HCT116 (cell line): ENCODE data around the gene APEX2. TPM values are rescaled to one million over a fixed set of nuclear protein-coding genes. Genes with fewer than 3 reads are reported as not detected.

ENCODE experiments used
- ATAC-seq: fragments of 200-7000 bp; cut with Tn5 transposase; 2 replicates; pipeline ENCODE4 v1.9.1; 2020; ENCODE audit warnings: mild to moderate bottlenecking, moderate library complexity
- BruUV-seq: library from RNA; stranded (reverse); fragments of 400-500 nt; replicated peaks from 2 replicates; lab custom pipeline; 2021; lab: Mats Ljungman, UMichigan
- CTCF ChIA-PET: fragments of 300-600 bp; sonication (Branson Sonifier 250); formaldehyde crosslinking; loops from one replicate; lab custom pipeline; 2021; ENCODE audit warnings: antibody characterized with exemption; lab: Charles Lee
- POLR2A ChIA-PET: fragments of 300-600, 350-600 bp; sonication (Branson Sonifier 250); formaldehyde crosslinking; loops from one replicate; lab custom pipeline; 2021; ENCODE audit warnings: antibody characterized with exemption; lab: Charles Lee
- RAD21 ChIA-PET, 2 experiments: fragments of 300-600 bp; sonication (Branson Sonifier 250); formaldehyde crosslinking; loops; one replicate each; lab custom pipeline; 2023; ENCODE audit warnings: low total read pairs in 2 of 2; ENCODE audit not compliant: uncharacterized antibody in 2 of 2, unreplicated experiment in 2 of 2, low non-redundant PET in 1 of 2; lab: Charles Lee
- DNase-seq: peaks from one replicate; pipeline ENCODE4 v3.0.0-alpha.2; 2010; ENCODE audit warnings: low read depth, low spot score
- H2AFZ ChIP-seq: fragments of 200-600 bp; shearing (Covaris generic), sonication (generic); 2 replicates; pipeline ENCODE4 v1.6.1; 2017; ENCODE audit warnings: low read depth, mixed run types, mixed read lengths, antibody characterized with exemption, low read length; ENCODE audit not compliant: poor library complexity, severe bottlenecking
- H3K27ac ChIP-seq: 2 replicates; pipeline ENCODE4 v1.5.1; 2012; ENCODE audit warnings: low read depth, low read length
- H3K27me3 ChIP-seq: fragments of 200-600 bp; sonication (generic); 2 replicates; pipeline ENCODE4 v1.6.1; 2016; ENCODE audit warnings: mixed run types, low read length, mixed read lengths; ENCODE audit not compliant: insufficient read depth
- H3K36me3 ChIP-seq, 2 experiments: fragments of 200-500 bp in 1 of 2; fragments of 200-600 bp in 1 of 2; sonication (Bioruptor generic) in 1 of 2; sonication (generic) in 1 of 2; 2 replicates each; pipeline versions ENCODE4 v1.5.1 to v1.6.1; 2014 to 2016; ENCODE audit warnings: low read length in 2 of 2, inconsistent platforms in 1 of 2, mixed read lengths in 1 of 2, mixed run types in 1 of 2; ENCODE audit not compliant: insufficient read depth in 2 of 2, control insufficient read depth in 1 of 2
- H3K4me1 ChIP-seq, 2 experiments: fragments of 200-600 bp in 1 of 2; sonication (generic) in 1 of 2; 2 replicates each; pipeline versions ENCODE4 v1.5.1 to v1.6.1; 2012 to 2017; ENCODE audit warnings: low read length in 2 of 2, inconsistent platforms in 1 of 2, mild to moderate bottlenecking in 1 of 2, mixed read lengths in 1 of 2, mixed run types in 1 of 2, moderate library complexity in 1 of 2; ENCODE audit not compliant: insufficient read depth in 2 of 2, control insufficient read depth in 1 of 2
- H3K4me2 ChIP-seq: fragments of 200-600 bp; sonication (generic); 2 replicates; pipeline ENCODE4 v1.6.1; 2017; ENCODE audit warnings: mixed run types, low read length, mixed read lengths
- H3K4me3 ChIP-seq, 2 experiments: fragments of 200-600 bp in 1 of 2; sonication (generic) in 1 of 2; replicated peaks in 1 of 2; 2 replicates each; pipeline ENCODE4 v1.5.1; 2011 to 2016; ENCODE audit warnings: low read length in 2 of 2, control low read depth in 1 of 2, low read depth in 1 of 2, mild to moderate bottlenecking in 1 of 2, mixed read lengths in 1 of 2, mixed run types in 1 of 2
- H3K79me2 ChIP-seq: fragments of 200-600 bp; sonication (generic); 2 replicates; pipeline ENCODE4 v1.6.1; 2017; ENCODE audit warnings: mild to moderate bottlenecking, mixed run types, low read length, moderate library complexity, mixed read lengths; ENCODE audit not compliant: insufficient read depth
- H3K9ac ChIP-seq: fragments of 200-600 bp; sonication (generic); 2 replicates; pipeline ENCODE4 v1.6.1; 2016; ENCODE audit warnings: low read length, mixed read lengths
- H3K9me2 ChIP-seq: fragments of 200-600 bp; sonication (generic), shearing (Covaris generic); 2 replicates; pipeline ENCODE4 v1.6.1; 2017; ENCODE audit warnings: mixed run types, mild to moderate bottlenecking, moderate library complexity; ENCODE audit not compliant: insufficient read depth
- H3K9me3 ChIP-seq, 2 experiments: fragments of 200-500 bp in 1 of 2; fragments of 200-600 bp in 1 of 2; sonication (Bioruptor generic) in 1 of 2; sonication (generic) in 1 of 2; 2 replicates each; pipeline ENCODE4 v1.6.1; 2014 to 2017; ENCODE audit warnings: low read length in 2 of 2, mixed read lengths in 2 of 2, inconsistent platforms in 1 of 2, low read depth in 1 of 2, mild to moderate bottlenecking in 1 of 2, mixed run types in 1 of 2, moderate library complexity in 1 of 2; ENCODE audit not compliant: control insufficient read depth in 1 of 2, insufficient read depth in 1 of 2
- H4K20me1 ChIP-seq: fragments of 200-600 bp; sonication (generic), shearing (Covaris generic); 2 replicates; pipeline ENCODE4 v1.6.1; 2017; ENCODE audit warnings: mixed run types, mild to moderate bottlenecking, moderate library complexity; ENCODE audit not compliant: insufficient read depth
- CBX3 ChIP-seq: IDR thresholded peaks from 2 replicates; pipeline ENCODE4 v1.6.1; 2012; ENCODE audit warnings: low read depth
- CEBPB ChIP-seq: IDR thresholded peaks from 2 replicates; pipeline ENCODE4 v1.6.1; 2012; ENCODE audit warnings: low read depth
- CTCF ChIP-seq, 3 experiments: fragments of 200-600 bp in 1 of 3; sonication (generic) in 1 of 3; IDR thresholded peaks in 2 of 3; conservative IDR thresholded peaks in 1 of 3; 2 replicates each; pipeline ENCODE4 v1.5.1; 2012 to 2017; ENCODE audit warnings: low read depth in 2 of 3, low read length in 2 of 3, antibody characterized with exemption in 1 of 3, borderline replicate concordance in 1 of 3, control low read depth in 1 of 3, mild to moderate bottlenecking in 1 of 3, mixed read lengths in 1 of 3, mixed run types in 1 of 3, moderate library complexity in 1 of 3; ENCODE audit not compliant: insufficient read depth in 1 of 3
- ELF1 ChIP-seq: IDR thresholded peaks from 2 replicates; pipeline ENCODE4 v1.6.1; 2012; ENCODE audit warnings: low read depth, borderline replicate concordance
- EZH2 ChIP-seq: fragments of 200-600 bp; sonication (generic); IDR thresholded peaks from 2 replicates; pipeline ENCODE4 v1.6.1; 2017; ENCODE audit warnings: antibody characterized with exemption, mixed run types
- EZH2phosphoT487 ChIP-seq: fragments of 200-600 bp; IDR thresholded peaks from 2 replicates; pipeline ENCODE4 v1.6.1; 2018; ENCODE audit warnings: antibody characterized with exemption, borderline replicate concordance
- FOSL1 ChIP-seq: IDR thresholded peaks from 2 replicates; pipeline ENCODE4 v1.6.1; 2012; ENCODE audit warnings: low read depth
- MAX ChIP-seq: IDR thresholded peaks from 2 replicates; pipeline ENCODE4 v1.6.1; 2012
- RAD21 ChIP-seq: IDR thresholded peaks from 2 replicates; pipeline ENCODE4 v1.6.1; 2012; ENCODE audit warnings: low read depth, mild to moderate bottlenecking
- REST ChIP-seq: IDR thresholded peaks from 2 replicates; pipeline ENCODE4 v1.6.1; 2012; ENCODE audit warnings: low read depth
- SP1 ChIP-seq: IDR thresholded peaks from 2 replicates; pipeline ENCODE4 v1.6.1; 2012; ENCODE audit warnings: low read depth
- SRF ChIP-seq: IDR thresholded peaks from 2 replicates; pipeline ENCODE4 v1.6.1; 2012; ENCODE audit warnings: low read depth
- TCF7L2 ChIP-seq: IDR thresholded peaks from 2 replicates; pipeline ENCODE4 v1.7.0; 2011; ENCODE audit warnings: borderline replicate concordance, inconsistent platforms; ENCODE audit not compliant: insufficient read depth, insufficient read length; ENCODE audit errors: extremely low read depth
- YY1 ChIP-seq: IDR thresholded peaks from 2 replicates; pipeline ENCODE4 v1.6.1; 2011; ENCODE audit warnings: low read length, low read depth, moderate library complexity, mild to moderate bottlenecking; ENCODE audit not compliant: insufficient replicate concordance; ENCODE audit errors: extremely low read depth
- ZBTB33 ChIP-seq: IDR thresholded peaks from 2 replicates; pipeline ENCODE4 v1.6.1; 2011; ENCODE audit warnings: mild to moderate bottlenecking, low read length, moderate library complexity; ENCODE audit not compliant: insufficient replicate concordance; ENCODE audit errors: extremely low read depth
- ZNF274 ChIP-seq: fragments of 200-500 bp; sonication (Bioruptor generic); IDR thresholded peaks from 2 replicates; pipeline ENCODE4 v1.6.1; 2014; ENCODE audit warnings: mild to moderate bottlenecking, low read depth, low read length, inconsistent platforms
- intact Hi-C: fragments of 100-400 bp; cut with micrococcal nuclease; formaldehyde crosslinking; loops from 2 replicates; pipeline ENCODE4 v1.10.0; 2022
- total RNA-seq: library from RNA; stranded (reverse); gene quantifications from one replicate; pipeline ENCODE4 v1.2.1, GENCODE V29; 2021; ENCODE audit not compliant: unreplicated experiment

Gene APEX2
- total RNA-seq, 1 experiment from 2014 or later, result 28.2 TPM

GRCh38 chrX:54964766-54965497 is 35.2 kb upstream of the APEX2 start (continued):
- TF ChIP-seq TCF7L2 (no peak), SP1 (no peak), RAD21 (no peak), EZH2 (no peak), CBX3 (no peak), CTCF (IDR thresholded peaks at IDR 0.05 in 2 of 3, conservative IDR thresholded peaks at IDR 0.05 in 1 of 3; ENCODE audit: borderline replicate concordance in 1 of 3, insufficient read depth in 1 of 3, low read depth in 2 of 3, low read length in 2 of 3) (no peak), YY1 (no peak), SRF (no peak), EZH2phosphoT487 (no peak)
- TF ChIP-seq, all 23 proteins: peak for 0

GRCh38 chrX:54977387-54977786 is 22.8 kb upstream of the APEX2 start:
- H3K36me3 ChIP-seq, result no peaks in the 10 kb centered on the region
- intact Hi-C loops, result no loop called here
- H4K20me1 ChIP-seq, result no peaks in the 10 kb centered on the region
- no peak overlapping the region for H3K4me3 ChIP-seq
- H3K9ac ChIP-seq, result no peak overlapping the region
- no peaks in the 10 kb centered on the region for H3K9me2 ChIP-seq
- no peaks in the 10 kb centered on the region for H3K79me2 ChIP-seq
- BruUV-seq, result no TSS peak
- peaks cover 0 to 4% of the 10 kb centered on the region in 2 experiments; a peak in 1 of 4 replicates for H3K4me1 ChIP-seq
- TF ChIP-seq FOSL1 (no peak), ZNF274 (no peak), REST (no peak), SRF (no peak), CEBPB (no peak), ELF1 (no peak), SP1 (no peak), ZBTB33 (no peak), MAX (no peak), TCF7L2 (no peak), YY1 (no peak)
- ChIA-PET POLR2A (no interaction called here), CTCF (no interaction called here), RAD21 (no interaction called here)
- H3K27ac ChIP-seq, result no peak overlapping the region
- H2AFZ ChIP-seq, result no peak overlapping the region
- no peaks in the 10 kb centered on the region for H3K27me3 ChIP-seq
- no peaks in the 10 kb centered on the region for H3K9me3 ChIP-seq
- ATAC-seq, result no peak
- DNase-seq, result no peak
- no peak overlapping the region for H3K4me2 ChIP-seq
